D721Med (cell line): Measurements from ENCODE around the gene LYL1.

Experiments used
- DNase-seq: peaks from one replicate; pipeline ENCODE4 v3.0.0; 2011; ENCODE audit warnings: low spot score; ENCODE audit not compliant: insufficient read length
- FAIRE-seq: peaks from 2 replicates; lab custom pipeline; 2011; peaks lifted over from hg19 to GRCh38; lab: Jason Lieb, UNC
- TF ChIP-seq, protein P1 (sequence below): IDR thresholded peaks from 2 replicates; pipeline ENCODE4 v1.5.1; 2012; ENCODE audit warnings: mild to moderate bottlenecking, control low read depth; ENCODE audit not compliant: insufficient read depth; ENCODE audit errors: missing control alignments

LYL1 gene

DNA sequence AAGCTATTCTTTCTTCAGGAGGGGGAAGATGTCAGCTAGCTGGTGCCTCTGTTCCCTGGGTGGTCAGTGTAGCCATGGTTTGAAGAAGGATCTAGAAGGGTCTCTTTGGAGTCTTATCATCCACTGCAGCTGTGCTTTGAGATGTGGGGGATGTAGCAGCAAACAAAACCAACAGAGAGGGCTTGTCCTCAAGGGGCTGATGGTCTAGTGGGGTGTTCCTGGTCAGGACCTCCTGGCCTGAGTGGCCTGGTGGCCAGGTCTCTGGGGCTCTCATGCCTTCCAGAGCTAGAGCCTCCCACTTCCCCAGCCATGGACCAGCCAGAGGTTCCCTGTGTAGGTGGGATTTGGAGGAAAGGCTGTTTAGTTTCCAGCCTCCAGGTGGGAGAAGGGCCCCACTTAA is 40.3 kb downstream of the LYL1 start:
- FAIRE-seq, result no peak
- TF ChIP-seq, protein P1, sequence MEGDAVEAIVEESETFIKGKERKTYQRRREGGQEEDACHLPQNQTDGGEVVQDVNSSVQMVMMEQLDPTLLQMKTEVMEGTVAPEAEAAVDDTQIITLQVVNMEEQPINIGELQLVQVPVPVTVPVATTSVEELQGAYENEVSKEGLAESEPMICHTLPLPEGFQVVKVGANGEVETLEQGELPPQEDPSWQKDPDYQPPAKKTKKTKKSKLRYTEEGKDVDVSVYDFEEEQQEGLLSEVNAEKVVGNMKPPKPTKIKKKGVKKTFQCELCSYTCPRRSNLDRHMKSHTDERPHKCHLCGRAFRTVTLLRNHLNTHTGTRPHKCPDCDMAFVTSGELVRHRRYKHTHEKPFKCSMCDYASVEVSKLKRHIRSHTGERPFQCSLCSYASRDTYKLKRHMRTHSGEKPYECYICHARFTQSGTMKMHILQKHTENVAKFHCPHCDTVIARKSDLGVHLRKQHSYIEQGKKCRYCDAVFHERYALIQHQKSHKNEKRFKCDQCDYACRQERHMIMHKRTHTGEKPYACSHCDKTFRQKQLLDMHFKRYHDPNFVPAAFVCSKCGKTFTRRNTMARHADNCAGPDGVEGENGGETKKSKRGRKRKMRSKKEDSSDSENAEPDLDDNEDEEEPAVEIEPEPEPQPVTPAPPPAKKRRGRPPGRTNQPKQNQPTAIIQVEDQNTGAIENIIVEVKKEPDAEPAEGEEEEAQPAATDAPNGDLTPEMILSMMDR, result no peak
- no peak for DNase-seq

DNA sequence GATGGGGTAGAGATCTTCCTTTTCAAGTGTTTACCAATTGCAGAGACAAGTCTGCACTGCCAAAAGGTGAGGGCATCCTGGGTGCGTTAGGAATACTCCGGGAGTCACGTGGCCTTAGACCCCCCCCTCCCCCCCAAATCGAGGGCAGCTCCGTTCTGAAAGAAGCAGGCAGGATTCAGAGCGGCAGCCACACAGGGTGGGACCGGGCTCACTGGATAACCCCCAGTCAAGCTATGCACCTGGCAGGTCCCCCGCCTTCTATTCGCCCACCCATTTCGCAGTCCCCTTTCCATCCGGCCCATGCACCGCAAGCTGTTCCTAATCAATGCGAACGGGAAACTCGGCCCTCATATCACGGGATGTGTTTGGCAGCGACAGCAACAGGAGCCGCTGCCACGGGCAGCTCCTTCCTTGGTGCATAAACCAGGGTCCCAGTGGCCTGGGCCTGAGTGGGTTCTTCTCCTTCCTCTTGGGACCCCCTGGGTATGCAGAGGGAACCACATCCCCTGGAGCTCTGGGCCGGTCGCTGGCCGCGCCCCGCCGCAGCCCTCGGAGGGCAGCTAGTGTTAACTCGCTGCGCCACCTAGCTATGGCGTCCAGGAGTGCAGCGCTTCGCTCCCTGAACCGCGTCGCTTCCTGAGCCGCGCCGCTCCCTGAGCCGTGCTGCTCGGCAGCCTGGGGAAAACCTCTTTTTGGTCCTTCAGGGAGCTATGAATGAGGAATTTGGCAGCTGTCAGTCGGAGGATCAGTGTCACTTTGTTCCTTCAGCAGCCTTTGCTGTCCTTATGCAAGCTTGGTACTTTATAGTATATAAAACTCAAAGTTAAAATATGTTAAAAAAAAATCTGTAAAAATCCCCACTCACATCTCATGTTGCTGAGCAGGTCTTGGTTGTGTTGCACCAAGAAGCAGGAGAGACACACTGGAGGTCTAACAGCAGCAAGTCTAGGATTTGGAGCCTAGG is 41.4 kb downstream of the LYL1 start:
- DNase-seq (peak; percentile 91), FAIRE-seq (no peak)
- TF ChIP-seq, protein P1, result peak; percentile 89

DNA sequence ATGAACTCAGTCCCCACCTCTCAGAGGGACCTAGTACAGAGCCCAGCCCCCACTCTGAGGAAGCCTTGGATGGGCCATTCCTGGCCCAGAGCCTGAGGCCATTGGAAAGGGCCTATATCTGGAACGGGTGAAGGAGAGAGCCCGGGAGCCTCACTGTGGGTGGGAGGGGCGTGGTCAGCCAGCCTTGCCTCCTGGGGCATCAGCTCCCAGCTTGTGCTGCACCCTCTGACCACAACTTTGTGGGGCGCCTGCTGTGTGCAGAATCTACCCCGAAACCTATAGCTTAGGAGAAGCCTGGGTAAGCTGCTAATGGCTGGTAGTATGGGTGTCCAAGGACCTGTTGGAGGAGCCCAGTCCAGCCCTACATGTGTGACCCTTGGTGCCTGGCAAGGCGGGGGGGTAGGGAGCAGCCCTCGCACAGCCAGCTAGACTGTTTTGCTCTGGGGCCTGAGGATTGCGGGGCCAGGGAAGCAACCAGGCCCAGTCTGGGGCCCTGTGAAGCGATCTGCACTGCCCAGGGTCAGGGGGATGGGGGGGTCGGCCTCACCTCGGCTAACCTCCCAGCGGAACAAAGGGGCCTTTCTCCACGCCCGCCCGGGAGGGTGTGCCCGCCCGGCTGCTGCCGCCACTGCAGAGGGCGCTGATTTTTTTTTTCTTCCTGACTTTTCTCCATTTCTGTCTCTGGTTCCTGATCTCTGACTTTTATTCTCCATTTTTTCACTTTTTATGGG is 42.3 kb downstream of the LYL1 start:
- TF ChIP-seq, protein P1, result no peak
- no peak for FAIRE-seq
- DNase-seq, result no peak

DNA sequence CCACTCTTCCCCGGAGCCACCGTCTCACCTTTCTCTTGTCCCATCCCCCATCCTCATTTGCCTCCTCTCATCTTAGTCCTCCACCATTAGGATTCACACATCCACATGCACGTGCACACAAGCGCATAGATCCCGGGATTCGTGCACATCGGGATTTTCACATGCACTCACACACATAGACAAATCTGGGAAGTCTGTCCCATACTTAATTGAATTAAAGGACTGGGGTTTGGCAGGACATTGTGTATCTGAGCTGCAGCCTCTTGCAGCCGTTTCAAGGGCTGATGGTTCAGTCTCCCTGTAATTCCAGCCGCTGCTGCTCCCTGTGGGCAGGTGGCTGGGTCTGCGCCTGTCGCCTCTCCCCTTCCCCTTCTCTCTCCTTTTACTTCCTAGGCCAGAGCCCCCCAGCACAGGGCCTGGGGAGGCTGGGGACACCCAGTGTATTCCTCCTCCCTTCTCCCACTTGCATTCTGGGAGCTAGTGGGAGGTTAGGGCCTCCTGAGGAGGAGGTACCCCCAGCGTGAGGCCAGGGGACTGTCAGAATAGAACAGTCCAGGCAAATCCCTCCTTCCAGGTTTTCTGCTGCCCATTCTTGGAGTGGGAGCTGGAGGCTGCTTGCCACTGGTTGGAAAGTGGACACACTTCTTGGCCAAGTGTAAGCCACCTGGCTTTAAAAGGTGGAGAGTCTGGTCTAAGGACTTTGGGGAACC is 43.6 kb downstream of the LYL1 start:
- TF ChIP-seq, protein P1, result no peak
- DNase-seq, result no peak
- FAIRE-seq, result no peak

DNA sequence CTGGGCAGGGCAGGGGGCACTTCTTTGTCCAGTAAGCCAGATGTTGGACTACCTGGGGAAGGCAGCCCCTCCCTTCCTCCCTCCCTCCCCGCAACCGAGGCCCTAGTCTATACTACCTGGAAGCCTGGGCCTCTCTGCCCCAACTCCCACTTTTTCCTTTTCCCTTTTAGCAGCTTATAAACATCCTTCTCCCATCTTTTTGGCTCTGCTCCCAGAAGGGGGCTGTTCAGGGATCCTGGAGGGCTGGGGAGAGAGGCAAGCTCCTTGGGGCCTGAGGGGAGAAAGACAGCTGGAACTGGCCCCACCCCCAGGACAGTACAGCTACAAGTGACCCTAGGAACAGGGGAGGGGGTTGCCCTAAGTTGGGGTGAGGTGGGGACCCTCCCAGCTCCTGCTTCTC is 44.9 kb downstream of the LYL1 start:
- FAIRE-seq, result no peak
- TF ChIP-seq, protein P1, result no peak
- no peak for DNase-seq

DNA sequence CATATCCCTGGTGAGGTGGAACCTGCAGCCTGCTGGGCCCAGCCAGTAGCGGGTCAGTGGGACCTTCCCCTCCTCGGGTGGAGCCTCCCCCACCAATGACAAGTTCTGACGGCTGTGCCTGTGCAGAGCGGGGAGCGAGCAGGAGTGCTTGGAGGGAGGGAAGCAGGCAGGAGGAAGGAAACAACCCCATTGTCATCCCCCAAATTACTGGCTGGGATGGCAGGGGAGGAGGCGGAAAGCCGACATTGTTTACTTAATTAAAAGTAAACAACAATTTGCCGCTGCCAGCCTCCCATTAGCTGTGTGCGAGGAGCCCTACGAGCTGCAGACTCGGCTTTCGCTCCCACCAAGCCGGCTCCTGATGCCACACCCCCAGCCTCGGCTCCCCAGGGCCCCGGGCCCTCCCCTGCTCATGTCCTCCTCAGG is 45.5 kb downstream of the LYL1 start:
- TF ChIP-seq, protein P1, result no peak
- no peak for DNase-seq
- no peak for FAIRE-seq
